SK-N-SH (cell line): Measurements from ENCODE around the gene UQCR11. TPM values are rescaled to one million over a fixed set of nuclear protein-coding genes. Genes with fewer than 3 reads are reported as not detected.

Source experiments
- CTCF ChIA-PET: fragments of 300-600, 350-600 bp; formaldehyde crosslinking; extraction: SDS; loops from one replicate; lab custom pipeline; 2021; lab: Yijun Ruan, JAX
- POLR2A ChIA-PET: fragments of 350-600 bp; sonication (Branson Sonifier 250); formaldehyde crosslinking; extraction: SDS; loops from one replicate; lab custom pipeline; 2020; ENCODE audit warnings: antibody characterized with exemption, inconsistent platforms; lab: Yijun Ruan, JAX
- DNase-seq: peaks from one replicate; pipeline ENCODE4 v3.0.0; 2012
- H2AFZ ChIP-seq: fragments of 200-600 bp; sonication (generic); 2 replicates; pipeline ENCODE4 v1.8.1; 2016; ENCODE audit warnings: antibody characterized with exemption, mild to moderate bottlenecking, low read depth
- H3F3A ChIP-seq: fragments of 200-600 bp; sonication (generic); replicated peaks from 2 replicates; pipeline ENCODE3; 2016; ENCODE audit warnings: antibody characterized with exemption, mild to moderate bottlenecking; ENCODE audit not compliant: insufficient read depth
- H3K27ac ChIP-seq, 2 experiments: fragments of 200-500 bp in 1 of 2; fragments of 200-600 bp in 1 of 2; sonication (Bioruptor generic) in 1 of 2; sonication (generic), shearing (Covaris generic) in 1 of 2; 2 replicates each; pipeline versions ENCODE4 v1.5.1 to v1.6.1; 2014 to 2016; ENCODE audit warnings: low read depth in 2 of 2, inconsistent platforms in 1 of 2, low read length in 1 of 2, mild to moderate bottlenecking in 1 of 2, mixed read lengths in 1 of 2
- H3K27me3 ChIP-seq: fragments of 200-600 bp; sonication (generic), shearing (Covaris generic); 2 replicates; pipeline ENCODE4 v1.6.1; 2016; ENCODE audit warnings: mixed run types; ENCODE audit not compliant: insufficient read depth
- H3K36me3 ChIP-seq, 2 experiments: fragments of 200-500 bp in 1 of 2; fragments of 200-600 bp in 1 of 2; sonication (Bioruptor generic) in 1 of 2; sonication (generic) in 1 of 2; replicated peaks in 1 of 2; 2 replicates each; pipeline versions ENCODE3 to v1.5.1; 2014 to 2016; ENCODE audit warnings: low read length in 1 of 2, mild to moderate bottlenecking in 1 of 2; ENCODE audit not compliant: insufficient read depth in 2 of 2, control insufficient read depth in 1 of 2
- H3K4me1 ChIP-seq, 2 experiments: fragments of 200-500 bp in 1 of 2; fragments of 200-600 bp in 1 of 2; sonication (Bioruptor generic) in 1 of 2; sonication (generic), shearing (Covaris generic) in 1 of 2; 2 replicates each; pipeline versions ENCODE4 v1.5.1 to v1.6.1; 2014 to 2016; ENCODE audit warnings: low read depth in 1 of 2, low read length in 1 of 2, mixed run types in 1 of 2; ENCODE audit not compliant: insufficient read depth in 2 of 2, control insufficient read depth in 1 of 2
- H3K4me2 ChIP-seq: fragments of 200-600 bp; sonication (generic), shearing (Covaris generic); 2 replicates; pipeline ENCODE4 v1.6.1; 2017; ENCODE audit warnings: mixed run types
- H3K4me3 ChIP-seq, 2 experiments: fragments of 200-500 bp in 1 of 2; fragments of 200-600 bp in 1 of 2; sonication (Bioruptor generic) in 1 of 2; sonication (generic), shearing (Covaris generic) in 1 of 2; 2 replicates each; pipeline versions ENCODE4 v1.5.1 to v1.8.1; 2014 to 2016; ENCODE audit warnings: low read depth in 2 of 2, inconsistent platforms in 1 of 2, low read length in 1 of 2, mild to moderate bottlenecking in 1 of 2, mixed read lengths in 1 of 2, moderate library complexity in 1 of 2
- H3K79me2 ChIP-seq: fragments of 200-600 bp; sonication (generic); 2 replicates; pipeline ENCODE4 v1.8.1; 2017; ENCODE audit warnings: mild to moderate bottlenecking; ENCODE audit not compliant: insufficient read depth
- H3K9ac ChIP-seq: fragments of 200-600 bp; sonication (generic); 2 replicates; pipeline ENCODE4 v1.6.1; 2017; ENCODE audit warnings: mixed run types
- H3K9me2 ChIP-seq: fragments of 200-600 bp; sonication (generic); 2 replicates; pipeline ENCODE4 v1.6.1; 2017; ENCODE audit warnings: mixed run types
- H3K9me3 ChIP-seq: fragments of 200-600 bp; sonication (generic); 2 replicates; pipeline ENCODE4 v1.6.1; 2017; ENCODE audit warnings: mixed run types, mild to moderate bottlenecking, moderate library complexity
- H4K20me1 ChIP-seq: fragments of 200-600 bp; sonication (generic); 2 replicates; pipeline ENCODE4 v1.6.1; 2017; ENCODE audit warnings: mild to moderate bottlenecking, mixed run types; ENCODE audit not compliant: insufficient read depth
- CHD2 ChIP-seq: fragments of 150-350 bp; IDR thresholded peaks from 2 replicates; pipeline ENCODE4 v1.6.1; 2018; ENCODE audit warnings: low read length; ENCODE audit not compliant: partially characterized antibody
- EZH2phosphoT487 ChIP-seq: fragments of 200-600 bp; sonication (generic); IDR thresholded peaks from 2 replicates; pipeline ENCODE4 v1.6.1; 2017; ENCODE audit warnings: low read depth, mixed run types, mild to moderate bottlenecking, antibody characterized with exemption, moderate library complexity, borderline replicate concordance
- FOSL2 ChIP-seq: IDR thresholded peaks from 2 replicates; pipeline ENCODE4 v1.4.0; 2012; ENCODE audit warnings: low read depth, mild to moderate bottlenecking, moderate library complexity, borderline replicate concordance
- GABPA ChIP-seq: IDR thresholded peaks from 2 replicates; pipeline ENCODE4 v1.4.0; 2012; ENCODE audit warnings: low read depth, mild to moderate bottlenecking
- GATA2 ChIP-seq: sonication (generic); formaldehyde crosslinking; IDR thresholded peaks from 2 replicates; pipeline ENCODE4 v1.5.0; 2020; ENCODE audit warnings: mild to moderate bottlenecking, missing genetic modification reagents
- NFIC ChIP-seq: IDR thresholded peaks from 2 replicates; pipeline ENCODE4 v1.4.0; 2012; ENCODE audit warnings: borderline replicate concordance
- RAD21 ChIP-seq: IDR thresholded peaks from 2 replicates; pipeline ENCODE4 v1.6.1; 2012; ENCODE audit warnings: mild to moderate bottlenecking, low read length
- TAF1 ChIP-seq: IDR thresholded peaks from 2 replicates; pipeline ENCODE4 v1.6.1; 2012; ENCODE audit warnings: low read depth, mild to moderate bottlenecking, low read length, moderate library complexity, borderline replicate concordance
- YY1 ChIP-seq: IDR thresholded peaks from 2 replicates; pipeline ENCODE4 v1.4.0; 2012; ENCODE audit warnings: low read depth, mild to moderate bottlenecking
- WGBS: methylation state at CpG from one replicate; pipeline ENCODE4 v1.1.6; 2017; ENCODE audit warnings: low lambda C conversion rate; 5-methylcytosine and 5-hydroxymethylcytosine counted together
- polyA plus RNA-seq, 3 experiments: library from polyadenylated mRNA; depleted of rRNA; stranded (reverse); fragments of >200 nt; gene quantifications; 2 replicates each; pipeline ENCODE4 v1.2.3, GENCODE V29; 2012
- TF ChIP-seq, protein P1 (sequence below): IDR thresholded peaks from 2 replicates; pipeline ENCODE4 v1.4.0; 2012; ENCODE audit warnings: low read depth

The UQCR11 gene
- polyA plus RNA-seq, 1 of the 3 experiments (the other 2 are of a cell fraction) = 372 TPM

DNA sequence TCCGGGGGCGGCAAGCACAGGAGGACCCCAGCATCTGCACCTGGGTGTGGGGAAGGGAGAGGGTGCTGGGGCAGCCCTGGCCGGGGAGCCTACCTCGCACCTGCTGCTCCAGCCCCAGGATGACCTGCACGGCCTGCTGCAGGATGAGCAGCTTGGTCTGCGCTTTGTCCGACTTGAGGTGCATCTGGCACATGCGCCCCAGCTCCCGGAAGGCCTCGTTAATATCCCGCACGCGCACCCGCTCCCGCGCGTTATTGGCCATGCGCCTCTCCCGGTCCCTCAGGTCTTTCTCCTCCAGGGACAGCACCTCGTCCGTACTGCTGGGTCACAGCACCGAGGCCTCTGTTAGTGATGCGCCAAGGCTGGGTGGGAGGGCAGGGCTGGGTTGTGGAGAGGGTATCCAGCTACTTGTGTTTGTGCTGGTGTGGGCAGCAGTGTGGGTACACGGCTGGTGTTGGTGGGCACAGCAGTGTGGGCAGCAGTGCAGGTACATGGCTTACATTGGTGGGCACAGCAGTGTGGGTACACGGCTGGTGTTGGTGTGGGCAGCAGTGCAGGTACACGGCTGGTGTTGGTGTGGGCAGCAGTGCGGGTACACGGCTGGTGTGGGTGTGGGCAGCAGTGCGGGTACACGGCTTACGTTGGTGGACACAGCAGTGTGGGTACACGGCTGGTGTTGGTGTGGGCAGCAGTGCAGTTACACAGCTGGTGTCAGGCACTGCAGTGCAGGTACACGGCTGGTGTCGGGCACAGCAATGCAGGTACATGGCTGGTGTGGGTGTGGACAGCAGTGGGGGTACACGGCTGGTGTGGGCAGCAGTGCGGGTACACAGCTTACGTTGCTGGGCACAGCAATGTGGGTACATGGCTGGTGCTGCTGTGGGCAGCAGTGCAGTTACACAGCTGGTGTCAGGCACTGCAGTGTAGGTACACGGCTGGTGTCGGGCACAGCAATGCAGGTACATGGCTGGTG lies 7.1 kb upstream of the UQCR11 start:
- Histone ChIP-seq H3K4me1 (no peaks in the 10 kb centered on the region; a peak in 1 of 4 replicates), H4K20me1 (peaks cover 3% of the 10 kb centered on the region; the same call in 1 of the 2 replicates), H3K9ac (no peak overlapping the region), H3K4me2 (no peak overlapping the region), H3K27me3 (no peaks in the 10 kb centered on the region), H3K36me3 (peaks cover 3 to 64% of the 10 kb centered on the region in 2 experiments), H3F3A (peaks cover 9% of the 10 kb centered on the region), H3K27ac (no peak overlapping the region), H3K79me2 (no peaks in the 10 kb centered on the region), H3K4me3 (no peak overlapping the region), H3K9me3 (no peaks in the 10 kb centered on the region), H2AFZ (no peak overlapping the region), H3K9me2 (no peaks in the 10 kb centered on the region)
- 95% methylated on average over 38 of the region's 39 CpGs for WGBS
- no peak for DNase-seq
- TF ChIP-seq RAD21 (no peak), FOSL2 (no peak), GABPA (no peak)
- TF ChIP-seq, protein P1, sequence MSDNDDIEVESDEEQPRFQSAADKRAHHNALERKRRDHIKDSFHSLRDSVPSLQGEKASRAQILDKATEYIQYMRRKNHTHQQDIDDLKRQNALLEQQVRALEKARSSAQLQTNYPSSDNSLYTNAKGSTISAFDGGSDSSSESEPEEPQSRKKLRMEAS = no peak
- CTCF ChIA-PET = interaction anchor here (1.5 kb wide), 1 partner anchor 12 kb away, joined by 5 read pairs; no protein-coding TSS in a partner anchor
- POLR2A ChIA-PET = no interaction called here

- Histone ChIP-seq H3K9me3 (no peaks in the 10 kb centered on the region), H3K4me2 (no peak overlapping the region), H3K9ac (no peak overlapping the region), H2AFZ (no peak overlapping the region), H3F3A (peaks cover 10% of the 10 kb centered on the region), H3K27me3 (no peaks in the 10 kb centered on the region), H3K4me1 (peaks cover under 1% of the 10 kb centered on the region in 2 experiments; a peak in 2 of 4 replicates), H4K20me1 (no peaks in the 10 kb centered on the region), H3K79me2 (no peaks in the 10 kb centered on the region), H3K36me3 (peaks cover 3 to 58% of the 10 kb centered on the region in 2 experiments), H3K4me3 (no peak overlapping the region), H3K27ac (no peak overlapping the region), H3K9me2 (no peaks in the 10 kb centered on the region)
- DNase-seq = no peak
- TF ChIP-seq NFIC (no peak), GATA2 (CRISPR knock-in tag) (no peak), EZH2phosphoT487 (no peak), CHD2 (no peak), YY1 (no peak), TAF1 (no peak)
- 88% methylated on average over 6 of the region's 15 CpGs for WGBS
- ChIA-PET CTCF (interaction anchor here (0.7 to 2.4 kb wide), 2 partner anchors 61 to 223 kb away, joined by 4 to 9 read pairs; no protein-coding TSS in a partner anchor), POLR2A (no interaction called here)
These were observed 6.1 kb upstream of the UQCR11 start for GRCh38 chr19:1611353-1611752.
